ENCODE results near the gene COLEC12. TPM values are rescaled to one million over a fixed set of nuclear protein-coding genes. Genes with fewer than 3 reads are reported as not detected.
A peak's percentile ranks its signal among the peaks of the same experiment; 100 is the strongest.

COLEC12 gene
- total RNA-seq, 3 donors from 2014 or later (not counting 1 experiment from before 2014, with no cell fraction given) = not detected

GRCh38 chr18:323253-323622 is 177.3 kb downstream of the COLEC12 start:
- WGBS (ENCODE audit: insufficient coverage) = 50% methylated on average over 1 of the region's 2 CpGs
- Mint-ChIP-seq H3K27ac (no peak overlapping the region), H3K4me3 (no peak overlapping the region), H3K9me3 (no peaks in the 10 kb centered on the region), H3K36me3 (no peaks in the 10 kb centered on the region), H3K4me1 (peaks cover 10 to 16% of the 10 kb centered on the region in 2 donors), H3K27me3 (ENCODE audit: low read depth in 2 of 2) (no peaks in the 10 kb centered on the region)
- Histone ChIP-seq H3K36me3 (ENCODE audit: control insufficient read depth, insufficient read depth, low read length) (no peaks in the 10 kb centered on the region), H3K4me3 (ENCODE audit: low read length) (no peak overlapping the region), H3K9me3 (ENCODE audit: control insufficient read depth, insufficient read depth, low read length) (no peaks in the 10 kb centered on the region), H3K4me1 (ENCODE audit: control insufficient read depth, insufficient read depth, low read length) (peaks cover 6% of the 10 kb centered on the region), H3K27me3 (ENCODE audit: control insufficient read depth, insufficient read depth, low read length) (no peaks in the 10 kb centered on the region), H3K27ac (ENCODE audit: low read length) (no peak overlapping the region)
- intact Hi-C loops (cut with micrococcal nuclease) = no loop called here
- DNase-seq (no peak), ATAC-seq (peak in 2 of 3 donors; percentile 41 to 42)
- TF ChIP-seq CTCF (IDR thresholded peaks at IDR 0.05) = no peak

GRCh38 chr18:321865-322467 is 178.5 kb downstream of the COLEC12 start:
- intact Hi-C loops (cut with micrococcal nuclease) = no loop called here
- Mint-ChIP-seq H3K36me3 (no peaks in the 10 kb centered on the region), H3K27ac (peak overlapping the region in 1 of 2 donors; percentile 80), H3K9me3 (no peaks in the 10 kb centered on the region), H3K4me3 (no peak overlapping the region), H3K4me1 (peaks cover 10 to 16% of the 10 kb centered on the region in 2 donors), H3K27me3 (ENCODE audit: low read depth in 2 of 2) (no peaks in the 10 kb centered on the region)
- ATAC-seq (peak in 1 of 3 donors; percentile 40), DNase-seq (no peak)
- Histone ChIP-seq H3K27me3 (ENCODE audit: control insufficient read depth, insufficient read depth, low read length) (no peaks in the 10 kb centered on the region), H3K4me1 (ENCODE audit: control insufficient read depth, insufficient read depth, low read length) (peaks cover 6% of the 10 kb centered on the region), H3K4me3 (ENCODE audit: low read length) (no peak overlapping the region), H3K27ac (ENCODE audit: low read length) (no peak overlapping the region), H3K9me3 (ENCODE audit: control insufficient read depth, insufficient read depth, low read length) (no peaks in the 10 kb centered on the region), H3K36me3 (ENCODE audit: control insufficient read depth, insufficient read depth, low read length) (no peaks in the 10 kb centered on the region)
- TF ChIP-seq CTCF (IDR thresholded peaks at IDR 0.05) = no peak
- 97% methylated on average over 4 of the region's 5 CpGs for WGBS (ENCODE audit: insufficient coverage)

- no peaks in the 10 kb centered on the region for H3K36me3 Mint-ChIP-seq
- H3K4me3 Mint-ChIP-seq = no peak overlapping the region
- Histone ChIP-seq H3K4me3 (ENCODE audit: low read length) (no peak overlapping the region), H3K4me1 (ENCODE audit: control insufficient read depth, insufficient read depth, low read length) (peaks cover 6% of the 10 kb centered on the region), H3K27me3 (ENCODE audit: control insufficient read depth, insufficient read depth, low read length) (no peaks in the 10 kb centered on the region), H3K36me3 (ENCODE audit: control insufficient read depth, insufficient read depth, low read length) (no peaks in the 10 kb centered on the region), H3K9me3 (ENCODE audit: control insufficient read depth, insufficient read depth, low read length) (no peaks in the 10 kb centered on the region), H3K27ac (ENCODE audit: low read length) (no peak overlapping the region)
- no peaks in the 10 kb centered on the region for H3K9me3 Mint-ChIP-seq
- peaks cover 10 to 16% of the 10 kb centered on the region in 2 donors for H3K4me1 Mint-ChIP-seq
- intact Hi-C loops (cut with micrococcal nuclease) = no loop called here
- TF ChIP-seq CTCF (IDR thresholded peaks at IDR 0.05) = no peak
- H3K27ac Mint-ChIP-seq = no peak overlapping the region
- peaks cover 0 to 6% of the 10 kb centered on the region in 2 donors for H3K27me3 Mint-ChIP-seq (ENCODE audit: low read depth in 2 of 2)
- ATAC-seq = no peak
- no peak for DNase-seq
- 17% methylated on average over 1 of the region's 1 CpG for WGBS (ENCODE audit: insufficient coverage)
Measured at GRCh38 chr18:320155-320554, 180.3 kb downstream of the COLEC12 start.

- DNase-seq = no peak
- peaks cover 0 to 6% of the 10 kb centered on the region in 2 donors for H3K27me3 Mint-ChIP-seq (ENCODE audit: low read depth in 2 of 2)
- no peak overlapping the region for H3K27ac ChIP-seq (ENCODE audit: low read length)
- no peaks in the 10 kb centered on the region for H3K36me3 Mint-ChIP-seq
- H3K36me3 ChIP-seq (ENCODE audit: control insufficient read depth, insufficient read depth, low read length) = no peaks in the 10 kb centered on the region
- H3K27ac Mint-ChIP-seq = no peak overlapping the region
- no peak for ATAC-seq
- no peak for TF ChIP-seq CTCF (IDR thresholded peaks at IDR 0.05)
- peaks cover 6% of the 10 kb centered on the region for H3K4me1 ChIP-seq (ENCODE audit: control insufficient read depth, insufficient read depth, low read length)
- peaks cover 10 to 16% of the 10 kb centered on the region in 2 donors for H3K4me1 Mint-ChIP-seq
- no peaks in the 10 kb centered on the region for H3K9me3 Mint-ChIP-seq
- H3K4me3 ChIP-seq (ENCODE audit: low read length) = no peak overlapping the region
- intact Hi-C loops (cut with micrococcal nuclease) = no loop called here
- H3K4me3 Mint-ChIP-seq = no peak overlapping the region
- WGBS (ENCODE audit: insufficient coverage) = 92% methylated on average over 5 of the region's 5 CpGs
- H3K27me3 ChIP-seq (ENCODE audit: control insufficient read depth, insufficient read depth, low read length) = no peaks in the 10 kb centered on the region
- H3K9me3 ChIP-seq (ENCODE audit: control insufficient read depth, insufficient read depth, low read length) = no peaks in the 10 kb centered on the region
Measured at GRCh38 chr18:319720-320119, 180.8 kb downstream of the COLEC12 start.
